Measurements from ENCODE around the gene DPYD. TPM values are rescaled to one million over a fixed set of nuclear protein-coding genes. Genes with fewer than 3 reads are reported as not detected.
A peak's percentile ranks its signal among the peaks of the same experiment; 100 is the strongest.

Gene DPYD
- total and polyA plus RNA-seq, 4 donors: 17.7 to 99.3 (median 74.4) TPM

DNA sequence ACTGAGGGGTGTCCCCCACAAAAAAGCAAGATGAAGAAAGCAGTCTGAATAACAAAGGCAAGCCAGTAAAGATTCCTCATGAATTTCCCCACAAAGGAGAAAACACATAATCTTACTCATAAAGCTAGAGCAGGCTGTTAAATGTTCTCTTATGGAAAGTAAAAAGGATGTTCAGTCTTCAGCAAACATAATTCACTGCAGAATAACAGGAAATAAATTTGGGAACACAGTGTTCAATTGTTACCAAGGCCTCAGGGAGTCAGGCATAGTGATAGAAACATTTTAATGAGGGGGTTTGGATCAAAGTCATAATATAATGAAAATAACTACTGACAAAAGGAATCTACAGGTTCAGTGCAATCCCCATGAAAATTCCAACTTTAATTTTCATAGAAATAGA, 297.6 kb downstream of the DPYD start:
- no peaks in the 10 kb centered on the region for H3K4me1 ChIP-seq (ENCODE audit: control insufficient read depth in 5 of 5, insufficient read depth in 5 of 5, low read length in 5 of 5)
- no peak overlapping the region for H3K4me3 ChIP-seq
- TF ChIP-seq, protein P1, sequence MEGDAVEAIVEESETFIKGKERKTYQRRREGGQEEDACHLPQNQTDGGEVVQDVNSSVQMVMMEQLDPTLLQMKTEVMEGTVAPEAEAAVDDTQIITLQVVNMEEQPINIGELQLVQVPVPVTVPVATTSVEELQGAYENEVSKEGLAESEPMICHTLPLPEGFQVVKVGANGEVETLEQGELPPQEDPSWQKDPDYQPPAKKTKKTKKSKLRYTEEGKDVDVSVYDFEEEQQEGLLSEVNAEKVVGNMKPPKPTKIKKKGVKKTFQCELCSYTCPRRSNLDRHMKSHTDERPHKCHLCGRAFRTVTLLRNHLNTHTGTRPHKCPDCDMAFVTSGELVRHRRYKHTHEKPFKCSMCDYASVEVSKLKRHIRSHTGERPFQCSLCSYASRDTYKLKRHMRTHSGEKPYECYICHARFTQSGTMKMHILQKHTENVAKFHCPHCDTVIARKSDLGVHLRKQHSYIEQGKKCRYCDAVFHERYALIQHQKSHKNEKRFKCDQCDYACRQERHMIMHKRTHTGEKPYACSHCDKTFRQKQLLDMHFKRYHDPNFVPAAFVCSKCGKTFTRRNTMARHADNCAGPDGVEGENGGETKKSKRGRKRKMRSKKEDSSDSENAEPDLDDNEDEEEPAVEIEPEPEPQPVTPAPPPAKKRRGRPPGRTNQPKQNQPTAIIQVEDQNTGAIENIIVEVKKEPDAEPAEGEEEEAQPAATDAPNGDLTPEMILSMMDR (IDR thresholded peaks at IDR 0.05; ENCODE audit: control extremely low read depth, extremely low read depth): no peak
- H3K27ac ChIP-seq (ENCODE audit: low read depth in 1 of 2, low read length in 1 of 2): peak overlapping the region in 1 of 2 donors; percentile 21
- no peak for DNase-seq
- no peak for ATAC-seq (ENCODE audit: insufficient read depth, low FRiP score)
- H3K9ac ChIP-seq (ENCODE audit: insufficient read depth in 1 of 2, low read length in 2 of 2): no peak overlapping the region
- no peaks in the 10 kb centered on the region for H3K36me3 ChIP-seq (ENCODE audit: control insufficient read depth in 4 of 4, insufficient read depth in 4 of 4, low read length in 4 of 4)
- H3K9me3 ChIP-seq (ENCODE audit: control insufficient read depth in 4 of 4, insufficient read depth in 3 of 4, low read length in 3 of 4): no peaks in the 10 kb centered on the region
- no peaks in the 10 kb centered on the region for H3K27me3 ChIP-seq (ENCODE audit: control insufficient read depth in 3 of 3, insufficient read depth in 3 of 3, low read length in 2 of 3)

DNA sequence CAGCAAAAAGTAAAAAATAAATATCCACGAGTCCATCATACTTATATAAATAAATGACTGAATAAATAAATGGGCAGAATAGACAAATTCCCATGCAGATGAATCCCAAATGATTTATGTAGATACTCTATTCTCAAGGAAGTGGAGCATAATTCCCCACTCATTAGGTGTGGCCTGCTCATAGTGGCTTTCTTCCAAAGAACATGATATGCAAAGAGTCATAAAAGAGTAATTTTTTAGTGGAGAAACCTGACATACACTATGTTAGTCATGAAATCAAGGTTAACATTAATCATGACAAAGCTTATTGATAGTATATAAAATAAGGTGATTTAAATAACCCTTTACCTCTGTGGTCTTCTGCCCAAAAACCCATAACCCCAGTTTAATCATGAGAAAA, 298.9 kb downstream of the DPYD start:
- Histone ChIP-seq H3K4me3 (no peak overlapping the region), H3K36me3 (ENCODE audit: control insufficient read depth in 4 of 4, insufficient read depth in 4 of 4, low read length in 4 of 4) (no peaks in the 10 kb centered on the region), H3K27me3 (ENCODE audit: control insufficient read depth in 3 of 3, insufficient read depth in 3 of 3, low read length in 2 of 3) (no peaks in the 10 kb centered on the region), H3K4me1 (ENCODE audit: control insufficient read depth in 5 of 5, insufficient read depth in 5 of 5, low read length in 5 of 5) (no peaks in the 10 kb centered on the region), H3K9ac (ENCODE audit: insufficient read depth in 1 of 2, low read length in 2 of 2) (no peak overlapping the region), H3K27ac (ENCODE audit: low read depth in 1 of 2, low read length in 1 of 2) (no peak overlapping the region), H3K9me3 (ENCODE audit: control insufficient read depth in 4 of 4, insufficient read depth in 3 of 4, low read length in 3 of 4) (no peaks in the 10 kb centered on the region)
- ATAC-seq (ENCODE audit: insufficient read depth, low FRiP score) (no peak), DNase-seq (no peak)
- TF ChIP-seq, protein P1 (IDR thresholded peaks at IDR 0.05; ENCODE audit: control extremely low read depth, extremely low read depth): no peak
- 61 to 87% methylated on average over 1 of the region's 1 CpG for WGBS, 2 donors

DNA sequence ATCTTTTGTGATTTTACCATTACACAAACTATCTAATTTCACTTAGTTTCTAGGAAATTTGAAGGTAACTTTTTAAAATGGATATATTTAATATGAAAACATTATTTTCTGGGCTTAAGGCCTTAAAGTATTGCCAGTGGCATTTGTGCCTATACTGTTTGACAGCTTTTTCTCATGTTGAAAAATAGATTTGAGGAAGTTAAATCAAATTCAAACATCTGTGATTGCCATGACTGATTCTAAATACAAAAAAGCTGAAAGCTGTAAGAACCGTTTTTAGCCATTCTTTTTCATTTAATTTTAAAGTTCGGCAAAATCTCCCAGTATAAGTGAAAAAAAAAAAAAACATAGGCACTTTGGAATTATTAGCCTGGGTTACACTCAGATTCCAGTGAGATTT, 301.1 kb downstream of the DPYD start:
- 98 to 99% methylated on average over 2 of the region's 2 CpGs for WGBS, 2 donors

DNA sequence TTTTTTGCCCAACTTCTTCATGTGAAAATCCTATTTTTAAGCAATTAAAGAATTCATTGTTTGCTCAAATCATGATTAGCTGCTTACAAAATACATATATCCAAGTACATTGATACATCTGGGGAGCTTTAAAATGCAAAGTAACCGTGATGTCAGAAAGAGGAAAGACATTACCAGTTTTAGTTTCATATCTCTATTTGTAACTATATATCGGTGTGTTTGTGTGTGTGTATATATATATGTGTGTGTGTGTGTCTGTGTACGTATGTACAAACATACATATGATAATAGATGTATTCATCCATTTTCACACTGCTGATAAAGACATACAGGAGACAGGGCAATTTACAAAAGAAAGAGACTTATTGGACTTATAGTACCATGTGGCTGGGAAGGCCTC, 310.1 kb downstream of the DPYD start:
- no peak for DNase-seq
- 84 to 87% methylated on average over 3 of the region's 3 CpGs for WGBS, 2 donors

More for the DNA sequence above, 301.1 kb downstream of the DPYD start:
- Histone ChIP-seq H3K9ac (ENCODE audit: insufficient read depth in 1 of 2, low read length in 2 of 2) (no peak overlapping the region), H3K27ac (ENCODE audit: low read depth in 1 of 2, low read length in 1 of 2) (no peak overlapping the region), H3K4me3 (no peak overlapping the region), H3K36me3 (ENCODE audit: control insufficient read depth in 4 of 4, insufficient read depth in 4 of 4, low read length in 4 of 4) (no peaks in the 10 kb centered on the region), H3K4me1 (ENCODE audit: control insufficient read depth in 5 of 5, insufficient read depth in 5 of 5, low read length in 5 of 5) (no peaks in the 10 kb centered on the region), H3K27me3 (ENCODE audit: control insufficient read depth in 3 of 3, insufficient read depth in 3 of 3, low read length in 2 of 3) (no peaks in the 10 kb centered on the region), H3K9me3 (ENCODE audit: control insufficient read depth in 4 of 4, insufficient read depth in 3 of 4, low read length in 3 of 4) (no peaks in the 10 kb centered on the region)
- no peak for ATAC-seq (ENCODE audit: insufficient read depth, low FRiP score)
- DNase-seq: no peak
- TF ChIP-seq, protein P1 (IDR thresholded peaks at IDR 0.05; ENCODE audit: control extremely low read depth, extremely low read depth): no peak

More for the DNA sequence above, 310.1 kb downstream of the DPYD start:
- Histone ChIP-seq H3K27ac (ENCODE audit: low read depth in 1 of 2, low read length in 1 of 2) (no peak overlapping the region), H3K4me1 (ENCODE audit: control insufficient read depth in 5 of 5, insufficient read depth in 5 of 5, low read length in 5 of 5) (no peaks in the 10 kb centered on the region), H3K9ac (ENCODE audit: insufficient read depth in 1 of 2, low read length in 2 of 2) (no peak overlapping the region), H3K27me3 (ENCODE audit: control insufficient read depth in 3 of 3, insufficient read depth in 3 of 3, low read length in 2 of 3) (no peaks in the 10 kb centered on the region), H3K4me3 (no peak overlapping the region), H3K36me3 (ENCODE audit: control insufficient read depth in 4 of 4, insufficient read depth in 4 of 4, low read length in 4 of 4) (no peaks in the 10 kb centered on the region), H3K9me3 (ENCODE audit: control insufficient read depth in 4 of 4, insufficient read depth in 3 of 4, low read length in 3 of 4) (no peaks in the 10 kb centered on the region)
- TF ChIP-seq, protein P1 (IDR thresholded peaks at IDR 0.05; ENCODE audit: control extremely low read depth, extremely low read depth): no peak
- no peak for ATAC-seq (ENCODE audit: insufficient read depth, low FRiP score)

Data from lung (tissue), 12 donors.